HG02938 (cell line): ENCODE measurements around the gene PPP1R13B.

ENCODE experiments used
- ATAC-seq: cut with Tn5 transposase; IDR thresholded peaks from one replicate; pipeline ENCODE4 v1.9.1; 2021; ENCODE audit warnings: mild to moderate bottlenecking, moderate library complexity; ENCODE audit not compliant: unreplicated experiment

The PPP1R13B gene

GRCh38 chr14:103880348-103881267, 33.2 kb upstream of the PPP1R13B start:
- no peak for ATAC-seq

GRCh38 chr14:103879570-103880347, 32.4 kb upstream of the PPP1R13B start:
- ATAC-seq = no peak

GRCh38 chr14:103879118-103879569, 31.8 kb upstream of the PPP1R13B start:
- ATAC-seq = no peak

- ATAC-seq = no peak
These were observed 30.8 kb upstream of the PPP1R13B start for GRCh38 chr14:103878180-103878579.

- ATAC-seq = no peak
These were observed 27.6 kb upstream of the PPP1R13B start for GRCh38 chr14:103875010-103875409.

- ATAC-seq = no peak
These were observed 25.2 kb upstream of the PPP1R13B start for GRCh38 chr14:103872481-103873113.

- no peak for ATAC-seq
These were observed 24.5 kb upstream of the PPP1R13B start for GRCh38 chr14:103871596-103872480.

- no peak for ATAC-seq
These were observed 23.7 kb upstream of the PPP1R13B start for GRCh38 chr14:103870891-103871595.

- no peak for ATAC-seq
These were observed 22.9 kb upstream of the PPP1R13B start for GRCh38 chr14:103870144-103870876.

GRCh38 chr14:103869406-103870143, 22.2 kb upstream of the PPP1R13B start:
- ATAC-seq = no peak

GRCh38 chr14:103868242-103868897, 21.0 kb upstream of the PPP1R13B start:
- no peak for ATAC-seq

- ATAC-seq = no peak
These were observed 20.2 kb upstream of the PPP1R13B start for GRCh38 chr14:103867523-103867953.

GRCh38 chr14:103867020-103867419, 19.6 kb upstream of the PPP1R13B start:
- no peak for ATAC-seq

- ATAC-seq = no peak
These were observed 15.9 kb upstream of the PPP1R13B start for GRCh38 chr14:103863245-103863644.

- ATAC-seq = no peak
These were observed 15.0 kb upstream of the PPP1R13B start for GRCh38 chr14:103862393-103862782.

GRCh38 chr14:103861413-103862392, 14.3 kb upstream of the PPP1R13B start:
- ATAC-seq = no peak
